HPDE6-E6E7 (cell line): ENCODE data around the gene PNMA3.
"Not testable (repeated sequence)": the region's sequence is repeated elsewhere in the genome, so short reads cannot be mapped to it uniquely, and the experiment has no call there.

ENCODE experiments used
- DNase-seq: peaks from one replicate; pipeline ENCODE4 v3.0.0; 2011; ENCODE audit warnings: missing footprints; ENCODE audit errors: extremely low spot score

Gene PNMA3

GRCh38 chrX:153055871-153056749 is at the start of gene PNMA3:
Gene PNMA3 (plus strand): TSS chrX:153056470. CDS start chrX:153057056, 586 bp downstream.
- DNase-seq = no peak

- DNase-seq = not testable (repeated sequence)
These were observed 39.1 kb upstream of the PNMA3 start for GRCh38 chrX:153017174-153017573.

- DNase-seq = no peak
These were observed 37.1 kb upstream of the PNMA3 start for GRCh38 chrX:153019166-153019565.

- DNase-seq = not testable (repeated sequence)
These were observed 29.8 kb upstream of the PNMA3 start for GRCh38 chrX:153026501-153026900.

- DNase-seq = not testable (repeated sequence)
These were observed 27.8 kb upstream of the PNMA3 start for GRCh38 chrX:153028487-153028886.

- DNase-seq = no peak
These were observed 27.1 kb upstream of the PNMA3 start for GRCh38 chrX:153029162-153029561.

- no peak for DNase-seq
These were observed 26.4 kb upstream of the PNMA3 start for GRCh38 chrX:153029875-153030274.

GRCh38 chrX:153030801-153031200 is 25.5 kb upstream of the PNMA3 start:
- no peak for DNase-seq

- peak; percentile 63 for DNase-seq
These were observed 23.7 kb upstream of the PNMA3 start for GRCh38 chrX:153032397-153033118.

GRCh38 chrX:153049093-153049492 is 7.2 kb upstream of the PNMA3 start:
- no peak for DNase-seq

GRCh38 chrX:153052534-153052933 is 3.7 kb upstream of the PNMA3 start:
- no peak for DNase-seq

- DNase-seq = no peak
These were observed 1.0 kb downstream of the PNMA3 start for GRCh38 chrX:153057281-153057680.

GRCh38 chrX:153059191-153060094 is 3.2 kb downstream of the PNMA3 start:
- DNase-seq = no peak

- DNase-seq = no peak
These were observed 3.8 kb downstream of the PNMA3 start for GRCh38 chrX:153060095-153060445.

- peak; percentile 41 for DNase-seq
These were observed 5.5 kb downstream of the PNMA3 start for GRCh38 chrX:153061732-153062131.

GRCh38 chrX:153063315-153063714 is 7.0 kb downstream of the PNMA3 start:
- no peak for DNase-seq

GRCh38 chrX:153064061-153064460 is 7.8 kb downstream of the PNMA3 start:
- no peak for DNase-seq

GRCh38 chrX:153065389-153065788 is 9.1 kb downstream of the PNMA3 start:
- DNase-seq = no peak

- DNase-seq = not testable (repeated sequence)
These were observed 10.1 kb downstream of the PNMA3 start for GRCh38 chrX:153066402-153066801.

- DNase-seq = not testable (repeated sequence)
These were observed 15.8 kb downstream of the PNMA3 start, which contains the start of gene PNMA6A for GRCh38 chrX:153071909-153072583. Gene PNMA6A (plus strand): TSS chrX:153072454. CDS start chrX:153073063, 609 bp downstream.

- DNase-seq = not testable (repeated sequence)
These were observed 17.1 kb downstream of the PNMA3 start for GRCh38 chrX:153073331-153073730.
